ENCODE measurements around the gene TRAPPC2L. TPM values are rescaled to one million over a fixed set of nuclear protein-coding genes. Genes with fewer than 3 reads are reported as not detected.

Gene TRAPPC2L
- total and polyA plus RNA-seq, 2 donors (not counting 1 experiment from before 2014, with no cell fraction given): 33.5 to 65.1 TPM

DNA sequence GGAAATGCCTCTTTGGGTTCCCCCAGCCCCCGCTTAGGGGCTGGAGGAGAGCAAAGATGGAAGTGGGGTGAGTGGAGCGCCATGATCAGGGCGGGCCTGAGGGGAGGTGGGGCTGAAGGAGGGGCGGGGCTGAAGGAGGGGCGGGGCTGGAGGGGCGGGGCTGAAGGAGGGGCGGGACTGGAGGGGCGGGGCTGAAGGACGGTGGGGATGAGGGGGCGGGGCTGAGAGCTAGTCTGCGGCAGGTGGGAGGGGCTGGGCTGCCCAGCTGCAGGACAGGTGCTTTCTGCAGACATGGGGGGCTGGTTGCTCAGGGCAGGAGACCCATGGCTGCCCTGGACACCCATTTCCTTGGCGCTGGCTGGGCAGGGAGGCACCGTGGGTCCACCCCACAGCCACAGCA, 48.6 kb downstream of the TRAPPC2L start:
- no peak for TF ChIP-seq EZH2 (IDR thresholded peaks at IDR 0.05; ENCODE audit: borderline replicate concordance, insufficient read depth, low read depth, low read length, poor library complexity, severe bottlenecking)
- TF ChIP-seq, protein P1, sequence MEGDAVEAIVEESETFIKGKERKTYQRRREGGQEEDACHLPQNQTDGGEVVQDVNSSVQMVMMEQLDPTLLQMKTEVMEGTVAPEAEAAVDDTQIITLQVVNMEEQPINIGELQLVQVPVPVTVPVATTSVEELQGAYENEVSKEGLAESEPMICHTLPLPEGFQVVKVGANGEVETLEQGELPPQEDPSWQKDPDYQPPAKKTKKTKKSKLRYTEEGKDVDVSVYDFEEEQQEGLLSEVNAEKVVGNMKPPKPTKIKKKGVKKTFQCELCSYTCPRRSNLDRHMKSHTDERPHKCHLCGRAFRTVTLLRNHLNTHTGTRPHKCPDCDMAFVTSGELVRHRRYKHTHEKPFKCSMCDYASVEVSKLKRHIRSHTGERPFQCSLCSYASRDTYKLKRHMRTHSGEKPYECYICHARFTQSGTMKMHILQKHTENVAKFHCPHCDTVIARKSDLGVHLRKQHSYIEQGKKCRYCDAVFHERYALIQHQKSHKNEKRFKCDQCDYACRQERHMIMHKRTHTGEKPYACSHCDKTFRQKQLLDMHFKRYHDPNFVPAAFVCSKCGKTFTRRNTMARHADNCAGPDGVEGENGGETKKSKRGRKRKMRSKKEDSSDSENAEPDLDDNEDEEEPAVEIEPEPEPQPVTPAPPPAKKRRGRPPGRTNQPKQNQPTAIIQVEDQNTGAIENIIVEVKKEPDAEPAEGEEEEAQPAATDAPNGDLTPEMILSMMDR (IDR thresholded peaks at IDR 0.05): no peak
- peak; percentile 49 for DNase-seq
- CTCF ChIA-PET: interaction anchor here (0.9 kb wide), 1 partner anchor 12 kb away, joined by 4 read pairs; no protein-coding TSS in a partner anchor
- POLR2A ChIA-PET: interaction anchor here (0.7 kb wide), 1 partner anchor 11 kb away, joined by 3 read pairs; no protein-coding TSS in a partner anchor
- Histone ChIP-seq H3K4me2 (replicated peaks; ENCODE audit: low read depth, low read length, poor library complexity, severe bottlenecking) (no peak overlapping the region), H3K79me2 (ENCODE audit: control insufficient read depth, insufficient read depth, low read length) (peaks cover 89% of the 10 kb centered on the region), H2AFZ (ENCODE audit: insufficient read depth, low read depth, low read length, poor library complexity, severe bottlenecking) (no peak overlapping the region), H3K27me3 (replicated peaks in 1 of 4; ENCODE audit: control extremely low read depth in 1 of 4, control insufficient read depth in 3 of 4, insufficient read depth in 4 of 4, low read length in 3 of 4) (no peaks in the 10 kb centered on the region), H3K4me3 (ENCODE audit: control extremely low read depth in 1 of 5, extremely low read depth in 1 of 5, insufficient read depth in 1 of 5, low read depth in 2 of 5, low read length in 4 of 5) (no peak overlapping the region), H3K36me3 (replicated peaks in 1 of 2; ENCODE audit: control extremely low read depth in 1 of 2, control insufficient read depth in 1 of 2, extremely low read depth in 1 of 2, insufficient read depth in 2 of 2, low read length in 1 of 2) (peaks cover 0 to 23% of the 10 kb centered on the region in 2 experiments), H3K9me3 (ENCODE audit: control extremely low read depth in 1 of 3, control insufficient read depth in 2 of 3, insufficient read depth in 1 of 3, low read length in 2 of 3) (no peaks in the 10 kb centered on the region), H3K27ac (ENCODE audit: low read length in 2 of 2) (no peak overlapping the region), H3K9ac (ENCODE audit: low read length) (no peak overlapping the region), H4K20me1 (ENCODE audit: control insufficient read depth, insufficient read depth, low read length, poor library complexity, severe bottlenecking) (peaks cover 99% of the 10 kb centered on the region), H3K4me1 (ENCODE audit: control insufficient read depth in 2 of 2, insufficient read depth in 2 of 2, low read length in 2 of 2) (peaks cover 0 to 13% of the 10 kb centered on the region in 2 donors)
- ATAC-seq (ENCODE audit: low read depth): peak; percentile 70
- Mint-ChIP-seq H3K4me1 (peaks cover 19% of the 10 kb centered on the region), H3K27ac (no peak overlapping the region), H3K4me3 (no peak overlapping the region), H3K27me3 (no peaks in the 10 kb centered on the region), H3K9me3 (ENCODE audit: insufficient read depth) (no peaks in the 10 kb centered on the region)
- intact Hi-C loops (cut with micrococcal nuclease): no loop called here
- 71% methylated on average over 5 of the region's 13 CpGs for WGBS (ENCODE audit: insufficient coverage)

DNA sequence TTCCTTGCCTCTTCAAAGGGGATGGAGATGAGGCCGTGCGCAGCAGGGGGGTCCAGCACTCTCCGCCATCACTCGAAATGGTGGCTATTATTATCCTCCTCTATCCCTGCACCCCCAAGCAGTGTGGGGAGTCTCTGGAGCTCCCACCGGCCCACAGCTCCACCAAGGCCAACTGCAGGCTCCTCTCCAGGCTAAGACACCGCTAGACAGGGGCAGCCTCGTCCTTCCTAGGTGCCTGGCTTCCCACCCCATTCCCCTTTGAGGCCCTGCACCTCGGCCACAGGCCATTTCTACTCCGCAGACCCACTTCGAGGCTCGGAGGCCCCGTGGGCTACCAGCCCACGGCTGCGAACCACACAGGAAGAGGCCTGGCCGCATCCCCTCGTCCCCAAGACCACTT, 49.1 kb downstream of the TRAPPC2L start:
- TF ChIP-seq, protein P1 (IDR thresholded peaks at IDR 0.05): no peak
- no peak for TF ChIP-seq EZH2 (IDR thresholded peaks at IDR 0.05; ENCODE audit: borderline replicate concordance, insufficient read depth, low read depth, low read length, poor library complexity, severe bottlenecking)
- no peaks in the 10 kb centered on the region for H3K27me3 ChIP-seq (replicated peaks in 1 of 4; ENCODE audit: control extremely low read depth in 1 of 4, control insufficient read depth in 3 of 4, insufficient read depth in 4 of 4, low read length in 3 of 4)
- no peaks in the 10 kb centered on the region for H3K9me3 ChIP-seq (ENCODE audit: control extremely low read depth in 1 of 3, control insufficient read depth in 2 of 3, insufficient read depth in 1 of 3, low read length in 2 of 3)
- Mint-ChIP-seq H3K9me3 (ENCODE audit: insufficient read depth) (no peaks in the 10 kb centered on the region), H3K4me1 (peaks cover 21% of the 10 kb centered on the region), H3K4me3 (no peak overlapping the region), H3K27me3 (no peaks in the 10 kb centered on the region), H3K27ac (peak overlapping the region; percentile 61)
- ATAC-seq (ENCODE audit: low read depth) (no peak), DNase-seq (no peak)
- no peak overlapping the region for H3K9ac ChIP-seq (ENCODE audit: low read length)
- H2AFZ ChIP-seq (ENCODE audit: insufficient read depth, low read depth, low read length, poor library complexity, severe bottlenecking): no peak overlapping the region
- intact Hi-C loops (cut with micrococcal nuclease): no loop called here
- ChIA-PET CTCF (interaction anchor here (0.9 kb wide), 1 partner anchor 13 kb away, joined by 4 read pairs; no protein-coding TSS in a partner anchor), POLR2A (no interaction called here)
- H4K20me1 ChIP-seq (ENCODE audit: control insufficient read depth, insufficient read depth, low read length, poor library complexity, severe bottlenecking): peaks cover 99% of the 10 kb centered on the region
- H3K27ac ChIP-seq (ENCODE audit: low read length in 2 of 2): no peak overlapping the region
- H3K4me3 ChIP-seq (ENCODE audit: control extremely low read depth in 1 of 5, extremely low read depth in 1 of 5, insufficient read depth in 1 of 5, low read depth in 2 of 5, low read length in 4 of 5): no peak overlapping the region
- WGBS (ENCODE audit: insufficient coverage): 90% methylated on average over 16 of the region's 16 CpGs
- H3K4me1 ChIP-seq (ENCODE audit: control insufficient read depth in 2 of 2, insufficient read depth in 2 of 2, low read length in 2 of 2): peaks cover 2 to 16% of the 10 kb centered on the region in 2 donors
- H3K36me3 ChIP-seq (replicated peaks in 1 of 2; ENCODE audit: control extremely low read depth in 1 of 2, control insufficient read depth in 1 of 2, extremely low read depth in 1 of 2, insufficient read depth in 2 of 2, low read length in 1 of 2): peaks cover 0 to 18% of the 10 kb centered on the region in 2 experiments
- H3K4me2 ChIP-seq (replicated peaks; ENCODE audit: low read depth, low read length, poor library complexity, severe bottlenecking): no peak overlapping the region
- H3K79me2 ChIP-seq (ENCODE audit: control insufficient read depth, insufficient read depth, low read length): peaks cover 89% of the 10 kb centered on the region
